ENCODE results near the gene C10orf90.

DNA sequence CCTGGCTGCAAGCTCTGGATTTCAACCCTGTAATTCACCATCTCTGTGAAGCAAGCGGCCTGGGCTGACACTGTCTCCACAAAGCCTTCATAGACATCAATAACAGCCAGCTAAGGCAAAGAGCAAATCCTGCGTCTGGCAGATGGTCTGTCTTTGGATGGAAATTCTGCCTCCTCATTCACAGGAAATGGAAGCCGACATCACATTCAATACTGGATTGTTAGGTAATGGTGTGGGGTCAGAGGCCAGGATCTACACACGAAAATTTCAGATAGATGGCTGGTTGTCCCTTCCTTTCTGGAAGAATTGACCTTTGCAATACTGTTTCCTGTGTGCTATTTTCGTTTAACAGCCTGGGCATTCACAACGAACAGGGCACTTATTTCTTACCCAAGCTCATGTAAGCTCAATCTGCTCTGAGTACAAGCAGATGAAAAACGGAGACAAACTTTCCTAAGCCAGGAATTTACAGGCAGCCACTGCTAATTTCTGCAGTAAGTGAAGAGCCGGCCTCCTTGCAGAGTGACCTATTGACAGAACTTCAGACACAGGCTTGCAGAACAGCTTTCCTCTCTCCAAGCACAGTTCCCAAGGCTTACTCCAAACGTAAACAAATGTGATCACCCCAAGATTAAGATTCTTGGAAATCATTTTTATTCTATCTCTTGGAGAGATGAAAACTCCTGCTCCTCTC, 279.2 kb downstream of the C10orf90 start:
- TF ChIP-seq EZH2 (IDR thresholded peaks at IDR 0.05) (no peak), POLR2AphosphoS5 (IDR thresholded peaks at IDR 0.05; ENCODE audit: borderline replicate concordance, low read depth, low read length) (no peak)
